ENCODE measurements around the gene ZSWIM6.

The ZSWIM6 gene

GRCh38 chr5:61532983-61533382 is 200.9 kb downstream of the ZSWIM6 start:
- DNase-seq (ENCODE audit: low read depth in 2 of 2, low spot score in 1 of 2) = no peak

GRCh38 chr5:61534481-61535267 is 202.6 kb downstream of the ZSWIM6 start:
- no peak for DNase-seq (ENCODE audit: low read depth in 2 of 2, low spot score in 1 of 2)

- DNase-seq (ENCODE audit: low read depth in 2 of 2, low spot score in 1 of 2) = no peak
Measured at GRCh38 chr5:61535828-61536227, 203.8 kb downstream of the ZSWIM6 start.

GRCh38 chr5:61536922-61537321 is 204.9 kb downstream of the ZSWIM6 start:
- no peak for DNase-seq (ENCODE audit: low read depth in 2 of 2, low spot score in 1 of 2)

- no peak for DNase-seq (ENCODE audit: low read depth in 2 of 2, low spot score in 1 of 2)
Measured at GRCh38 chr5:61538722-61539501, 206.9 kb downstream of the ZSWIM6 start.

GRCh38 chr5:61549530-61549929 is 217.5 kb downstream of the ZSWIM6 start:
- no peak for DNase-seq (ENCODE audit: low read depth in 2 of 2, low spot score in 1 of 2)

GRCh38 chr5:61551637-61552313 is 219.7 kb downstream of the ZSWIM6 start:
- DNase-seq (ENCODE audit: low read depth in 2 of 2, low spot score in 1 of 2) = no peak

DNA sequence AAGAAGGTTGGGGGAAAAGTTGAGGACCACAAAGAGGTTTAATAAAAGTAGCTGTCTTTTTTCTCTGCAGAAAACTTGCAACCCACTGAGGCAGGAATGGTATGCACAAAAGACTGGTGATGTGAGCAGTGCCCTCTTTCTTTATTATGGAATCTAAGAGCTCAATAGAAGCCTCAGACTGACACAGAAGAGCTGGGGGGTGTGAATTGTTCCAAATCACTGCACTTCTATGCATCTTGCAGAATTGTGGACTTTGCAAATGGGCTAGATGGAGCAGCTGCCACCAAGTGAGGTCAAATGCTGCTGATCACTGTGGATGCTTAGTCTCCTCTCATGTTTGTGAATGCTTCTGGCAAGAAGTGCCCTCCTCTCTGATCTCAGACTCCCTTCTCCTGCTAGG is 227.1 kb downstream of the ZSWIM6 start:
- DNase-seq (ENCODE audit: low read depth in 2 of 2, low spot score in 1 of 2) = no peak

- DNase-seq (ENCODE audit: low read depth in 2 of 2, low spot score in 1 of 2) = no peak
Measured at GRCh38 chr5:61559722-61560121, 227.7 kb downstream of the ZSWIM6 start.

GRCh38 chr5:61563401-61563800 is 231.3 kb downstream of the ZSWIM6 start:
- DNase-seq (ENCODE audit: low read depth in 2 of 2, low spot score in 1 of 2) = no peak

GRCh38 chr5:61567337-61567736 is 235.3 kb downstream of the ZSWIM6 start:
- DNase-seq (ENCODE audit: low read depth in 2 of 2, low spot score in 1 of 2) = no peak

DNA sequence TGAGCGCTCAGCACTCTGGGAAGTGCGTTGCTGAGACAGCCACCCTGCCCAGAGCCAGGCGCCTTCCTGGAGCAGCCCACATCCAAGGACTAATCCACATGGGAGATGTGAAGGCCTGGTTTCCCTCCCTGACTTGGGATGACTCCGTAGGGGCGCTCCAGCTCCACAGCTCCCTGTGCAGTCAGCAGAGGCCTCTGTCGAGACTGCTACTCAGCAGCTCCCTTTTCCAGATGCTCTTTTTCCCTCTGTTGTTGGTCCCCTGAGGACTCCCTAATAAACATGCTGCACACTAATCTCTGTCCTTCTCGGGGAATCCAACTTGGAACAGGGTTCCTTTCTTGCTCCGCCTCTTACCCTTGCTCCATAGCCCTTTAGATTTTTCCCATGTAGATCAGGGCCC is 237.3 kb downstream of the ZSWIM6 start:
- DNase-seq (ENCODE audit: low read depth in 2 of 2, low spot score in 1 of 2) = no peak

DNA sequence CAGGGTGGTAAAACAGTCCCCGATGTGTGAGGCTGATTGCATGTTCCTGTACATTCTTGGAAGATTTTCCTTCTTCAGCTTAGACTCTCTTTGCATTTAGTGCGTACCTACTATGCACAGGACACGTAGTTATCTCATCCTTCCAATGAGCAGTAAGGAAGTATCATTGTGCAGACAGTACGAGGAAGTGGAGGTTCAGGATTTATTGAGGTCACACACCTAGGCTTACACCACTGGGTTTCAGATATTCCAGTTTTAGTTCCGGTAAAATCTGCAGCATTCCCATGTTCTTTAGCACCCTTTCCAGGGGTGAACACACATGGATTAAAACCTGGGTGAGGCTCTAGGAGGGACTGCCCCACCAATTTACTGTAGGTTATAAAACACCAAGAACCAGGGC is 238.7 kb downstream of the ZSWIM6 start:
- no peak for DNase-seq (ENCODE audit: low read depth in 2 of 2, low spot score in 1 of 2)

DNA sequence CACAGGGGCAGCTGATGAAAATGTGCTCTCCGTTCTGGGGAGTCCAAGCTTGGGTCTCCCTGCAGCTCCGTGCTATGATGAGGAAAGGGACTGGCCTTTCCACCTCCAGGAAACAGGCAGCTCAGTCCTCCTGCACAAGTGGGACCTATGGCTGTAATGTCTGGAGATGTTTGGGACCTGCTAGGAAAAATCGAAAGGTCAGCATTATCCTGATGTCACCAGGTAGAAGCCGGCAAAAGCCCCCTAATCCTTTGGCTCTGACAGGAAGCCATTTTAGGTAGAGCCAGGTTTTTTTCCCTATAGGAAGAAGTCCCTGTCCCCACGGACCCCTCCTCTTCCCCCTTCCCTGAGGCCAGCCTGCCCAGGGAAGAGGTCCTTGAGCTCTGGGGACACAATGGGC is 240.9 kb downstream of the ZSWIM6 start:
- no peak for DNase-seq (ENCODE audit: low read depth in 2 of 2, low spot score in 1 of 2)

DNA sequence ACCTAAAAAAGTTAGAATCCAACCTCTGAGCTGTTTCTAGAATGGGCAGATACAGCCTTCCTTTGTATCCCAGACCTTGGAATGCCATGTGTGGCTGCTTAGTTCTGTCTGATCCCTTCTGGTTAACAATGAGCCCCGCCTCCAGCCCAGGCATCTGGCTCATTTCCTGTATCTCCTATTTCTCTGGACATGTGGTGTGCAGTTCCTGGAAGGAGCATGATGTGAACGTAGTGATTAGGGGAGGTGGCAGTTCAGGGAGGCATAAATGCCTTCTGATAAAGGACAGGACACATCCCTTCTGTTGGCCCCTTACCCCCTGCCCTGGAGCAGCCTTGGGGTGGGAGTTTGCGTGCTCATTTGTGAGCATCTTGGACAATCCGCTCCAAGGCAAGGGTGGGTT is 243.0 kb downstream of the ZSWIM6 start:
- no peak for DNase-seq (ENCODE audit: low read depth in 2 of 2, low spot score in 1 of 2)

DNA sequence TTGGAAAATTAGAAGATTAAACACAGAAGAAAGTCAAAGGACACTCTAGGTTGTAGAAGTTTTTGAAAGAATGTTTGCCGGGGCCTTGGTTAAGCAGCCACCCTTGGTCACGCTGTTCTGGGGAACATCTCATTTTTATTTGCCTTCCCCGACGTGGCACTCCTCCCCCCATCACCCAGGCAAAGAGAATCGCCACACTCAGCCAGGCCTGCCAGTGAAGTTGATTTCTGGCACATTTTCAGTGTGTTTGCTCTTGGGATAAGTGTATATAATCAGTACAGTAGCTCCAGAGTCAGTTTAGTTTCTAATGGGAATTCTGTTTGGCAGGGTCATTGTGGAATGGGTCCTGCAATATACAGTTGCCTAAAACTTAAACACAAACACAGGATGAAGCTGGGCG is 243.5 kb downstream of the ZSWIM6 start:
- DNase-seq (ENCODE audit: low read depth in 2 of 2, low spot score in 1 of 2) = no peak

- no peak for DNase-seq (ENCODE audit: low read depth in 2 of 2, low spot score in 1 of 2)
Measured at GRCh38 chr5:61576556-61576955, 244.5 kb downstream of the ZSWIM6 start.

DNA sequence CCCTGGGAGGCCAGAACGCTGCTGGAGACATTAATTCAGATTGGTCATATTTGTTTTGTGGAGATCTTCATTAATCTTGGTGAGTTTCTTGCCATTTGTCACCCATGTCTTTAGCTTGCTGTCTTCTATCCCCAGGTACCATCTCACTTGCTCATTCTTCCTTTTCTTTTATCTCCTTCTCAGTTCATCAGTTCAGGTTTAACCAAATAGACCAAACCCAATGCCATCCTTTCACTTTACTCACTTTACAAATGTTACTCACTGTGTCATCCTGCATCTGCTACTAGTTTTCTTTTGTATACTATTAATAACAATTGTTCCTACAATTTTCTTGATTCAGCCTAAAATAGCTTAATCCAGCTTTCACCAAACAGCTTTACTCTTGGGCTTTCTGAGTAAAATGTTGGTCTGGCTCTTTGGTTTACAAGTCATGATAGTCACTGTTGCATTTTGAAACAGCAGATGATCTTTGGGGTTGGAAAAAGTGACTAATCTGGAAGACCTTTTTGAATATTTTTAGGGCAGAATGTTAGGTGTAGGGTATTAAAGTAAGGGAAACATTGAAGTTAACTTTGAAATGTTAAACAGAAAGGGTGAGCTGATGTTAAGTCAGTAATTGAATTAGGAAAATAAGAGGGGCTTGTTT is 246.9 kb downstream of the ZSWIM6 start:
- no peak for DNase-seq (ENCODE audit: low read depth in 2 of 2, low spot score in 1 of 2)

DNA sequence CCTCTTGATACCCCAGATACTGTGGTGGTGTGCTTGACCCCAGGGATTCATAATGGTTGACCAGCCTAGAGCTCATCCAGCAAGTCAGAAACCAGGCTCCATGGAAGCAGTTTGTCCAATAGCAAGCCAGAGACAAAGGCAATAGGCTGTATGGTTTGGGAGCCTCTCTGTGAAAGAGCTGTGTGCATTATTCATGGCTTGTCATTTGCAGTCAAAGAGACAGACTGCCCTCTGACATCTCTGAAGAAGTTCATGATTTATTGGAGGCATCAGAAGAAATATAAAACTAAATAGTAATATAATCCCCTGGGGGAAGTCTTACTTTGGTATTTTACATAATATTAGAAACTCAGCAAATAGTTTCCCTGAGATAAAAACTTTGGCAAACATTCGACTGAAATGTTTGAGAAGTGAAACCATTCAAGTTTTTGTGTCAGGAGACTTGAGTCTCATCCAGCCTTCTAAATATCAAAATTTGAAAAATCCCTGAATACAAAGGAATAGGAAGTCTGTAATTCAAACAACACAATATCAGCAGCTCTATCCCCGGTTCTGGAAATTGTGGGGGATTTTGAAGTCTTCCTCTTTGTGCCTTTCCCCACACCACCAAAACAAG is 250.3 kb downstream of the ZSWIM6 start:
- no peak for DNase-seq (ENCODE audit: low read depth in 2 of 2, low spot score in 1 of 2)

GRCh38 chr5:61582887-61583286 is 250.8 kb downstream of the ZSWIM6 start:
- no peak for DNase-seq (ENCODE audit: low read depth in 2 of 2, low spot score in 1 of 2)
